ENCODE measurements around the gene SELENOI. TPM values are rescaled to one million over a fixed set of nuclear protein-coding genes. Genes with fewer than 3 reads are reported as not detected.

The SELENOI gene
- polyA plus RNA-seq, 1 donor (not counting 4 experiments of a cell fraction or from before 2014, with no cell fraction given) = 38.1 TPM

- no peak overlapping the region for H3K4me2 ChIP-seq (ENCODE audit: control insufficient read depth, extremely low read depth, insufficient read depth, low read depth, low read length)
- H4K20me1 ChIP-seq (ENCODE audit: control insufficient read depth, extremely low read depth, insufficient read depth, low read length) = no peaks in the 10 kb centered on the region
- H2AFZ ChIP-seq (ENCODE audit: control insufficient read depth, low read length) = no peak overlapping the region
- no peaks in the 10 kb centered on the region for H3K36me3 ChIP-seq (ENCODE audit: control insufficient read depth in 2 of 2, extremely low read depth in 1 of 2, insufficient read depth in 2 of 2, low read length in 2 of 2)
- peaks cover 21% of the 10 kb centered on the region for H3K4me1 ChIP-seq (ENCODE audit: control insufficient read depth, extremely low read depth, insufficient read depth, low read length)
- no peak overlapping the region for H3K27ac ChIP-seq (ENCODE audit: control insufficient read depth, insufficient read depth, low read length)
- no peak overlapping the region for H3K4me3 ChIP-seq (ENCODE audit: control insufficient read depth in 2 of 3, extremely low read depth in 1 of 3, insufficient read depth in 2 of 3, low read depth in 1 of 3, low read length in 3 of 3)
- H3K9me3 ChIP-seq (ENCODE audit: control insufficient read depth, low read depth, low read length) = no peaks in the 10 kb centered on the region
- no peak for DNase-seq (ENCODE audit: low read depth, low spot score)
- H3K9me1 ChIP-seq (ENCODE audit: control insufficient read depth, extremely low read depth, insufficient read depth, low read length) = no peaks in the 10 kb centered on the region
- dilution Hi-C loops (cut with MboI; ENCODE audit: extremely low pct_ligation_motif_present, low sequenced_read_pairs) = no loop called here
- peak; percentile 27 to 49 (median 27) for TF ChIP-seq CTCF (optimal IDR thresholded peaks at IDR 0.05 in 1 of 3, IDR thresholded peaks at IDR 0.05 in 1 of 3, conservative IDR thresholded peaks at IDR 0.05 in 1 of 3; ENCODE audit: extremely low read depth in 1 of 3, insufficient read depth in 2 of 3, low read length in 3 of 3)
- no peak for TF ChIP-seq EZH2 (IDR thresholded peaks at IDR 0.05; ENCODE audit: low read length)
- FAIRE-seq = no peak
- H3K9ac ChIP-seq (ENCODE audit: control insufficient read depth, extremely low read depth, insufficient read depth, low read length) = no peak overlapping the region
- no peaks in the 10 kb centered on the region for H3K79me2 ChIP-seq (ENCODE audit: control insufficient read depth, insufficient read depth, low read length)
- peaks cover 4% of the 10 kb centered on the region for H3K27me3 ChIP-seq (ENCODE audit: control insufficient read depth, extremely low read depth, insufficient read depth, low read length)
Observed at GRCh38 chr2:26316041-26316440, 29.9 kb upstream of the SELENOI start.

- Histone ChIP-seq H3K9me3 (ENCODE audit: control insufficient read depth, low read depth, low read length) (no peaks in the 10 kb centered on the region), H3K9ac (ENCODE audit: control insufficient read depth, extremely low read depth, insufficient read depth, low read length) (no peak overlapping the region), H3K27me3 (ENCODE audit: control insufficient read depth, extremely low read depth, insufficient read depth, low read length) (peaks cover 4% of the 10 kb centered on the region), H3K4me3 (ENCODE audit: control insufficient read depth in 2 of 3, extremely low read depth in 1 of 3, insufficient read depth in 2 of 3, low read depth in 1 of 3, low read length in 3 of 3) (no peak overlapping the region), H3K4me2 (ENCODE audit: control insufficient read depth, extremely low read depth, insufficient read depth, low read depth, low read length) (no peak overlapping the region), H3K9me1 (ENCODE audit: control insufficient read depth, extremely low read depth, insufficient read depth, low read length) (no peaks in the 10 kb centered on the region), H3K36me3 (ENCODE audit: control insufficient read depth in 2 of 2, extremely low read depth in 1 of 2, insufficient read depth in 2 of 2, low read length in 2 of 2) (no peaks in the 10 kb centered on the region), H2AFZ (ENCODE audit: control insufficient read depth, low read length) (no peak overlapping the region), H3K27ac (ENCODE audit: control insufficient read depth, insufficient read depth, low read length) (no peak overlapping the region), H3K79me2 (ENCODE audit: control insufficient read depth, insufficient read depth, low read length) (no peaks in the 10 kb centered on the region), H4K20me1 (ENCODE audit: control insufficient read depth, extremely low read depth, insufficient read depth, low read length) (no peaks in the 10 kb centered on the region), H3K4me1 (ENCODE audit: control insufficient read depth, extremely low read depth, insufficient read depth, low read length) (peaks cover 21% of the 10 kb centered on the region)
- TF ChIP-seq EZH2 (IDR thresholded peaks at IDR 0.05; ENCODE audit: low read length) (no peak), CTCF (optimal IDR thresholded peaks at IDR 0.05 in 1 of 3, IDR thresholded peaks at IDR 0.05 in 1 of 3, conservative IDR thresholded peaks at IDR 0.05 in 1 of 3; ENCODE audit: extremely low read depth in 1 of 3, insufficient read depth in 2 of 3, low read length in 3 of 3) (no peak)
- DNase-seq (ENCODE audit: low read depth, low spot score) (no peak), FAIRE-seq (no peak)
- dilution Hi-C loops (cut with MboI; ENCODE audit: extremely low pct_ligation_motif_present, low sequenced_read_pairs) = no loop called here
Observed at GRCh38 chr2:26316845-26317244, 29.1 kb upstream of the SELENOI start.

All from keratinocyte (primary cell).